WERI-Rb-1 (cell line): Measurements from ENCODE around the gene FBXW8.

Source experiments
- DNase-seq: peaks from one replicate; pipeline ENCODE4 v3.0.0-alpha.2; 2020
- H3K27ac ChIP-seq: fragments of 250-450 bp; sonication (Bioruptor Pico); 2 replicates; pipeline ENCODE4 v1.5.1; 2020; ENCODE audit warnings: mild to moderate bottlenecking, moderate library complexity
- H3K27me3 ChIP-seq: fragments of 250-450 bp; sonication (Bioruptor Pico); 2 replicates; pipeline ENCODE4 v1.5.1; 2021; ENCODE audit warnings: mild to moderate bottlenecking, low read depth, moderate library complexity; ENCODE audit not compliant: insufficient read depth, severe bottlenecking
- H3K36me3 ChIP-seq: fragments of 250-450 bp; sonication (Bioruptor Pico); 2 replicates; pipeline ENCODE4 v1.5.1; 2020; ENCODE audit warnings: mild to moderate bottlenecking, moderate library complexity
- H3K4me3 ChIP-seq: 2 replicates; pipeline ENCODE4 v1.5.1; 2011; ENCODE audit warnings: low read depth, mild to moderate bottlenecking, control low read depth, low read length
- H3K9me3 ChIP-seq: fragments of 250-450 bp; sonication (Bioruptor Pico); 2 replicates; pipeline ENCODE4 v1.5.1; 2021; ENCODE audit warnings: mild to moderate bottlenecking, moderate library complexity; ENCODE audit not compliant: severe bottlenecking
- TF ChIP-seq, protein P1 (sequence below): IDR thresholded peaks from 2 replicates; pipeline ENCODE4 v1.5.1; 2011; ENCODE audit warnings: low read depth, mild to moderate bottlenecking, control low read depth, inconsistent platforms, low read length

FBXW8 gene

DNA sequence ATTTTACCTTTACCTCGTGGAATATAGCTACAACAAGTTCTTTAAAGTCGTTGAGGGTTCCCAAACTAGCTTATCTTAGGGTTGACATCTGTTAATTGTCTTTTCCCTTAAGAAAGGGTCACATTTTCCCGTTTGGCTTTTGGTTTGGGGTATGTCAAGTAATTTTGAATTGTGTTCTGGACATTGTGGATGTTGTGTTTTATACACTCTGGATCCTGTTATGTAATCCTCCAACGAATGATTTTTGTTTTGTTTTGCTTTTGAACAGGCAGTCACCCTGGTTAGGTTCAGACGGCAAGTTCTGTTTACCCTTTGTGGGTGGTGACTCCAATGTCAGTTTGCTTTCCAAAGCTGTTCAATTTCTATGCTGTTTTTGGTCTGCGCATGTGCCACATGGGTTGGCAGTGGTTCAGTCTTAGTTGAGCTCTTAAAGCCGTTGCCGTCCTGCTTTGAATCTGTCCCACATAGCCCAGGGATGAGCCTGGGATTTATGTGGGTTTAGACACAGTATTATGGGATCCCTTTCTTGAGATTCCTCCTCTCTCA is 103.7 kb downstream of the FBXW8 start:
- Histone ChIP-seq H3K4me3 (no peak overlapping the region), H3K36me3 (peaks cover 8% of the 10 kb centered on the region), H3K27me3 (no peaks in the 10 kb centered on the region), H3K27ac (no peak overlapping the region), H3K9me3 (no peaks in the 10 kb centered on the region)
- DNase-seq, result no peak
- TF ChIP-seq, protein P1, sequence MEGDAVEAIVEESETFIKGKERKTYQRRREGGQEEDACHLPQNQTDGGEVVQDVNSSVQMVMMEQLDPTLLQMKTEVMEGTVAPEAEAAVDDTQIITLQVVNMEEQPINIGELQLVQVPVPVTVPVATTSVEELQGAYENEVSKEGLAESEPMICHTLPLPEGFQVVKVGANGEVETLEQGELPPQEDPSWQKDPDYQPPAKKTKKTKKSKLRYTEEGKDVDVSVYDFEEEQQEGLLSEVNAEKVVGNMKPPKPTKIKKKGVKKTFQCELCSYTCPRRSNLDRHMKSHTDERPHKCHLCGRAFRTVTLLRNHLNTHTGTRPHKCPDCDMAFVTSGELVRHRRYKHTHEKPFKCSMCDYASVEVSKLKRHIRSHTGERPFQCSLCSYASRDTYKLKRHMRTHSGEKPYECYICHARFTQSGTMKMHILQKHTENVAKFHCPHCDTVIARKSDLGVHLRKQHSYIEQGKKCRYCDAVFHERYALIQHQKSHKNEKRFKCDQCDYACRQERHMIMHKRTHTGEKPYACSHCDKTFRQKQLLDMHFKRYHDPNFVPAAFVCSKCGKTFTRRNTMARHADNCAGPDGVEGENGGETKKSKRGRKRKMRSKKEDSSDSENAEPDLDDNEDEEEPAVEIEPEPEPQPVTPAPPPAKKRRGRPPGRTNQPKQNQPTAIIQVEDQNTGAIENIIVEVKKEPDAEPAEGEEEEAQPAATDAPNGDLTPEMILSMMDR, result no peak

DNA sequence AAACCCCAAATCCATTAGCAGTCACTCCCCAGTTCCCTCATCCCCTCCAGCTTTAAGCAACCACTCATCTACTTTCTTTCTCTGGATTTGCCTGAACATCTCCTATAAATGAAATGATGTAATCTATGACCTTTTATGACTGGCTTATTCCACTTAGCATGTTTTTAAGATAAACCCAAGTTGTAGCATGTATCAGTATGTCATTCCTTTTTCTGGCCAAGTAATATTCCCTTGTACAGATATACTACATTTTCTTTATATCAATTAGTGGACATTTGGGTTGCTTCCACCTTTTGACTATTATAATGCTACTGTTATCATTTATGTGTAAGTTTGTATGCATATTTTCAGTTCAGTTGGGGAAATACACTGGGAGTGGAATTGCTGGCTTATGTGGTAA is 105.1 kb downstream of the FBXW8 start:
- peaks cover 8% of the 10 kb centered on the region for H3K36me3 ChIP-seq
- TF ChIP-seq, protein P1, result no peak

DNA sequence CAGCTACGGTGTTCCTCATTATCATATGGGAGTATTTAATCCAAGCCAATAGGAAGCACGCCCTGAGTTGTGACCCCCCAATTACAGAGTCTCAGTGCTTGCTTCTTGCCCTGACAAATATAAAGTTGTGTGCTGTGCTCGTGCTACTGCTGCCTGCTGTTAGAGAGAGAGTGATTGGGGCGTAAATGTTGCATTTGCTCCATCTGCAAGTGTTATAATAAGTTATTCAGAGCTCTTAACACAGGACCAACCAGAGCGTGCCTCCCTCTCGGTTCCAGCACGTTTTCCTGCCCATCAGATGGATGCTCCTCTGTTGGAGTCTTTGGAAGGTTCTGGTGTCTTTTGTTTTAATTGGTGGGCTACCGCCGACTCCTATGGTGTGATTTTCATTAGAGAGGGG is 107.1 kb downstream of the FBXW8 start:
- H3K36me3 ChIP-seq, result peaks cover 8% of the 10 kb centered on the region
- no peak overlapping the region for H3K4me3 ChIP-seq
- H3K27me3 ChIP-seq, result no peaks in the 10 kb centered on the region
- TF ChIP-seq, protein P1, result no peak
- H3K9me3 ChIP-seq, result no peaks in the 10 kb centered on the region
- no peak for DNase-seq
- H3K27ac ChIP-seq, result no peak overlapping the region

More for the DNA sequence above, 105.1 kb downstream of the FBXW8 start:
- Histone ChIP-seq H3K9me3 (no peaks in the 10 kb centered on the region), H3K27me3 (no peaks in the 10 kb centered on the region), H3K27ac (no peak overlapping the region), H3K4me3 (no peak overlapping the region)
- DNase-seq, result no peak

DNA sequence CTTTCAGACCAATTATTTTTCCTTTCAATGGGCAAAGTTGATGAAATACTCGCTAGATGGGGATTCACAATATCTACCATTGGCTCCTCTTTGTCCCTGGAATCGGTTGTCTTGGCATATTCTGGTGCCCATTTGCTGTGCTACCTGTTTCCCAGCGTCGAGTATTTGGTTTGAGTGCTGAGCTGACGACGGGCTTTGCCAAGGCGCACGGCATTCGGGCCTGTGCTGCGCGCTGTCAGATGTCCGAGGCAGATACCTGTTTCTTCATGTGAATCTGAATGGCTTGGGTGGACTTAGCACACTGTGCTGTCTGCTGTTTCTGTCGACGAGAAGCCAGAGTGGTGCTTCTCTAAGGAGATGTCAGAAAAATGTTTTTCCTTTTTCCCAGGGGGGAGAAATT is 107.5 kb downstream of the FBXW8 start:
- peaks cover 8% of the 10 kb centered on the region for H3K36me3 ChIP-seq

DNA sequence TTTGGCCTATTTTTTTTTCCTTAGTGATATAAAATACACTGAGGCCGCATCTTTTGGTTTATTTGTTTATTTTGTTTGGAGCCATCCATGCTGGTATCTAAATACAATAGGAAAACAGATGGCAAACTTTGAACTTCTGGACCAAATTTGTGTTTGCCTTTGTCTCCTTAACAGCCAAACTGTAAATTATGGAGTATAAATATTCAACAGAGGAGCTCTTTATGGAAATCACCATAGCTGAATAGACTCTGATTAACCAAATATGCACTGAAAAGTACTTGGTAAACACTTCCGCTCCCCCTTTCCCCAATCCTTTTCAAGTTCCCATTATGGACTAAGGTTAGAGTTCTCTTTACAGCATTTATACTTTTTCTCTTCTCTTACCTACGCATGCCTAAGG is 107.9 kb downstream of the FBXW8 start:
- Histone ChIP-seq H3K27me3 (no peaks in the 10 kb centered on the region), H3K9me3 (no peaks in the 10 kb centered on the region), H3K27ac (no peak overlapping the region), H3K4me3 (no peak overlapping the region), H3K36me3 (peaks cover 8% of the 10 kb centered on the region)
- DNase-seq, result no peak
- TF ChIP-seq, protein P1, result no peak

More for the DNA sequence above, 107.5 kb downstream of the FBXW8 start:
- H3K27me3 ChIP-seq, result no peaks in the 10 kb centered on the region
- H3K27ac ChIP-seq, result no peak overlapping the region
- DNase-seq, result no peak
- H3K9me3 ChIP-seq, result no peaks in the 10 kb centered on the region
- H3K4me3 ChIP-seq, result no peak overlapping the region
- TF ChIP-seq, protein P1, result no peak

DNA sequence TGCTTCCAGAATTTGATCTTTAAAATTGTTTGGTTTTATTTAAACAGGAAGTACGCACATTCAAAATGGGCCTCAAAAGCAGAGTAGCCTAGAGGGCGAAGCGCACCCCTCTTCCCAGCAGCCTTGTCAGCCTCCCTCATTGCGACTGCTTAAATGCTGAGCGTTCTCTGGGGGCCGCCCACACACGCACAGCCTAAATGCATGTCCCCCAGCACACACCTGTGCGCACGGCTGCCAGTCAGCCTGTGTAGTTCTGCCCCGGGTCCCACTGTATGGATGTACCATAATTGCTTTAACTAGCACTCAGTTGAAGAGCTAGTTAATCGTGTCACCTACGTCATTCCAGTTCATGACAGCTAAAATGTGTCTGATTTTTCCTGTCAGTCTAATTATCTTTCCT is 109.1 kb downstream of the FBXW8 start:
- H3K27ac ChIP-seq, result no peak overlapping the region
- H3K27me3 ChIP-seq, result no peaks in the 10 kb centered on the region
- H3K9me3 ChIP-seq, result no peaks in the 10 kb centered on the region
- DNase-seq, result no peak
- peaks cover 15% of the 10 kb centered on the region for H3K36me3 ChIP-seq
- H3K4me3 ChIP-seq, result no peak overlapping the region
- TF ChIP-seq, protein P1, result no peak
